GM12878 (cell line): ENCODE data around the gene SH3D19. TPM values are rescaled to one million over a fixed set of nuclear protein-coding genes. Genes with fewer than 3 reads are reported as not detected.

Experiments used
- ATAC-seq: fragments of 200-7000 bp; cut with Tn5 transposase; 3 replicates; pipeline ENCODE4 v1.9.1; 2020; ENCODE audit warnings: mild to moderate bottlenecking, moderate library complexity
- BruUV-seq: library from RNA; stranded (reverse); fragments of 400-500 nt; replicated peaks from 2 replicates; lab custom pipeline; 2021; lab: Mats Ljungman, UMichigan
- CTCF ChIA-PET: fragments of 300-600 bp; sonication (Branson Sonifier 250); formaldehyde crosslinking; extraction: SDS; loops from one replicate; lab custom pipeline; 2021; ENCODE audit warnings: inconsistent platforms; lab: Yijun Ruan, JAX
- POLR2A ChIA-PET: fragments of 350-600 bp; formaldehyde crosslinking; extraction: SDS; loops from one replicate; lab custom pipeline; 2021; ENCODE audit warnings: inconsistent platforms; lab: Charles Lee
- RAD21 ChIA-PET: fragments of 300-600 bp; sonication (Branson Sonifier 250); formaldehyde crosslinking; loops from one replicate; lab custom pipeline; 2023; ENCODE audit warnings: antibody characterized with exemption; ENCODE audit not compliant: unreplicated experiment; lab: Charles Lee
- SMC1A ChIA-PET: fragments of 300-600 bp; sonication (Branson Sonifier 250); formaldehyde crosslinking; loops from one replicate; lab custom pipeline; 2023; ENCODE audit not compliant: unreplicated experiment, uncharacterized antibody; lab: Charles Lee
- DNase-seq: peaks from one replicate; pipeline ENCODE4 v3.0.0-alpha.2; 2011; ENCODE audit warnings: low read depth, low spot score
- FAIRE-seq: peaks from 3 replicates; lab custom pipeline; 2011; peaks lifted over from hg19 to GRCh38; lab: Jason Lieb, UNC
- H2AFZ ChIP-seq: 2 replicates; pipeline ENCODE4 v1.6.0; 2011; ENCODE audit warnings: low read depth, low read length, control low read depth; ENCODE audit not compliant: control insufficient read depth
- H3K27ac ChIP-seq: 2 replicates; pipeline ENCODE4 v1.5.1; 2011; ENCODE audit warnings: control low read depth; ENCODE audit not compliant: control insufficient read depth, insufficient read depth
- H3K27me3 ChIP-seq, 2 experiments: replicated peaks in 1 of 2; 2 replicates each; pipeline versions ENCODE4 v1.6.0 to v1.6.1; 2011; ENCODE audit warnings: low read length in 1 of 2; ENCODE audit not compliant: control insufficient read depth in 2 of 2, insufficient read depth in 2 of 2
- H3K36me3 ChIP-seq, 2 experiments: 2 replicates each; pipeline ENCODE4 v1.5.1; 2011; ENCODE audit warnings: low read length in 1 of 2; ENCODE audit not compliant: control insufficient read depth in 2 of 2, insufficient read depth in 2 of 2
- H3K4me1 ChIP-seq: 2 replicates; pipeline ENCODE4 v1.6.1; 2011; ENCODE audit warnings: mild to moderate bottlenecking, low read length, moderate library complexity, mixed read lengths; ENCODE audit not compliant: control insufficient read depth, insufficient read depth
- H3K4me2 ChIP-seq: 2 replicates; pipeline ENCODE4 v1.6.0; 2011; ENCODE audit warnings: control low read depth; ENCODE audit not compliant: control insufficient read depth, insufficient read depth
- H3K4me3 ChIP-seq: fragments of 200-600 bp; sonication (generic); 2 replicates; pipeline ENCODE4 v1.5.1; 2016
- H3K79me2 ChIP-seq: 2 replicates; pipeline ENCODE4 v1.6.0; 2011; ENCODE audit warnings: low read length; ENCODE audit not compliant: control insufficient read depth, insufficient read depth
- H3K9ac ChIP-seq: 2 replicates; pipeline ENCODE4 v1.8.0; 2011; ENCODE audit warnings: low read length, control low read depth, mixed read lengths; ENCODE audit not compliant: control insufficient read depth, insufficient read depth
- H3K9me3 ChIP-seq: replicated peaks from 3 replicates; pipeline ENCODE4 v1.5.1; 2011; ENCODE audit warnings: mild to moderate bottlenecking, low read length; ENCODE audit not compliant: control insufficient read depth, insufficient read depth
- H4K20me1 ChIP-seq: 2 replicates; pipeline ENCODE4 v1.6.0; 2011; ENCODE audit not compliant: control insufficient read depth, insufficient read depth
- CEBPB ChIP-seq, 2 experiments: fragments of 150-350 bp in 1 of 2; IDR thresholded peaks; 2 replicates each; pipeline ENCODE4 v1.6.1; 2012 to 2014; ENCODE audit warnings: low read depth in 2 of 2, low read length in 2 of 2, borderline replicate concordance in 1 of 2, inconsistent platforms in 1 of 2
- ESRRA ChIP-seq: IDR thresholded peaks from 2 replicates; pipeline ENCODE4 v1.6.1; 2012; ENCODE audit warnings: mild to moderate bottlenecking, low read length, improper control_type of control experiment
- MLLT1 ChIP-seq: fragments of 450-650 bp; IDR thresholded peaks from 2 replicates; pipeline ENCODE4 v1.6.1; 2016; ENCODE audit warnings: mild to moderate bottlenecking
- NKRF ChIP-seq: fragments of 450-650 bp; conservative IDR thresholded peaks from 2 replicates; pipeline ENCODE4 v1.6.1; 2017; ENCODE audit warnings: mild to moderate bottlenecking, moderate library complexity
- RBBP5 ChIP-seq: fragments of 200-600 bp; sonication (generic); conservative IDR thresholded peaks from 2 replicates; pipeline ENCODE4 v1.6.1; 2016
- RFX5 ChIP-seq: IDR thresholded peaks from 2 replicates; pipeline ENCODE4 v1.6.1; 2011; ENCODE audit warnings: low read depth, low read length, improper control_type of control experiment
- RUNX3 ChIP-seq: IDR thresholded peaks from 2 replicates; pipeline ENCODE4 v1.6.1; 2012; ENCODE audit warnings: low read length, inconsistent platforms
- SRF ChIP-seq, 2 experiments: IDR thresholded peaks; 2 replicates each; pipeline ENCODE4 v1.6.1; 2011; ENCODE audit warnings: low read depth in 2 of 2, low read length in 2 of 2, mild to moderate bottlenecking in 1 of 2, moderate library complexity in 1 of 2
- YY1 ChIP-seq: IDR thresholded peaks from 2 replicates; pipeline ENCODE4 v1.6.1; 2011; ENCODE audit warnings: low read depth, mild to moderate bottlenecking, low read length
- WGBS: methylation state at CpG from one replicate; pipeline ENCODE4 v1.1.6; 2016; ENCODE audit warnings: low lambda C conversion rate; ENCODE audit not compliant: insufficient replicate concordance, insufficient coverage; ENCODE audit errors: missing lambda C conversion rate; 5-methylcytosine and 5-hydroxymethylcytosine counted together
- in situ Hi-C: fragments of 300-500 bp; cut with MboI; formaldehyde crosslinking; loops from 9 replicates; pipeline ENCODE4 v1.14.3; 2018; ENCODE audit warnings: mixed read lengths
- intact Hi-C: fragments of 100-400 bp; cut with micrococcal nuclease; formaldehyde crosslinking; loops from one replicate; pipeline ENCODE4 v1.14.2; 2022; ENCODE audit not compliant: unreplicated experiment
- polyA plus RNA-seq, 11 experiments: library from polyadenylated mRNA; depleted of rRNA in 4 of 11; unstranded in 6 of 11; stranded (reverse) in 5 of 11; fragments of >200 nt; fragmentation: Nextera tagmentation in 4 of 11; fragmentation: Illumina TruSeq in 1 of 11; extraction: Ambion mirVana in 4 of 11; extraction: Trizol in 1 of 11; gene quantifications; 1 replicate in 1 of 11; 2 replicates in 10 of 11; pipeline versions ENCODE4 v1.2.1 to v1.2.3, GENCODE V29; 2011 to 2016; ENCODE audit warnings: inconsistent platforms in 2 of 11, missing spikeins in 2 of 11, low read depth in 1 of 11
- total RNA-seq, 4 experiments: library from RNA; depleted of rRNA in 3 of 4; stranded (reverse); fragments of >200 nt in 3 of 4; fragmentation: Illumina TruSeq in 1 of 4; extraction: Trizol in 1 of 4; gene quantifications; 2 replicates each; pipeline versions ENCODE4 v1.2.1 to v1.2.3, GENCODE V29; 2013 to 2021

SH3D19 gene
- total and polyA plus RNA-seq, 10 of the 15 experiments (the other 5 are each of a cell fraction or from before 2014, with no cell fraction given) = 0.03 to 6.9 (median 0.33) TPM; not detected in 3

- TF ChIP-seq ESRRA (no peak), SRF (IDR thresholded peaks at IDR 0.05; ENCODE audit: low read depth in 2 of 2, low read length in 2 of 2) (no peak), RFX5 (no peak)
- in situ Hi-C loops = no loop called here
- no peak for FAIRE-seq
These were observed 142.9 kb downstream of the SH3D19 start for GRCh38 chr4:151182455-151182996.

GRCh38 chr4:151176685-151177084 lies 148.7 kb downstream of the SH3D19 start:
- FAIRE-seq (no peak), DNase-seq (no peak), ATAC-seq (no peak)
- WGBS = 3% methylated on average over 2 of the region's 2 CpGs
- SMC1A ChIA-PET = interaction anchor here (1.3 kb wide), 1 partner anchor 12 kb away, joined by 3 read pairs; no protein-coding TSS in a partner anchor
- H3K27ac ChIP-seq = no peak overlapping the region
- H3K4me1 ChIP-seq = no peaks in the 10 kb centered on the region
- H3K4me3 ChIP-seq = no peak overlapping the region
- intact Hi-C loops = no loop called here
- no peak for TF ChIP-seq RUNX3
- no peak for TF ChIP-seq NKRF
- TF ChIP-seq MLLT1 = no peak
- no peak for TF ChIP-seq YY1
- no peak for TF ChIP-seq CEBPB (IDR thresholded peaks at IDR 0.05; ENCODE audit: borderline replicate concordance in 1 of 2, low read depth in 2 of 2, low read length in 2 of 2)
- TF ChIP-seq RBBP5 = no peak
- no TSS peak for BruUV-seq
- no peak overlapping the region for H2AFZ ChIP-seq
- in situ Hi-C loops = no loop called here
- H3K79me2 ChIP-seq = no peaks in the 10 kb centered on the region
- RAD21 ChIA-PET = no interaction called here
- H3K4me2 ChIP-seq = no peak overlapping the region
- POLR2A ChIA-PET = no interaction called here
- no peaks in the 10 kb centered on the region for H3K36me3 ChIP-seq
- no peak overlapping the region for H3K9ac ChIP-seq
- no peaks in the 10 kb centered on the region for H3K9me3 ChIP-seq
- H3K27me3 ChIP-seq = no peaks in the 10 kb centered on the region; a peak in 1 of 4 replicates
- no peaks in the 10 kb centered on the region for H4K20me1 ChIP-seq
- CTCF ChIA-PET = no interaction called here

More at GRCh38 chr4:151182455-151182996, 142.9 kb downstream of the SH3D19 start:
- no peak overlapping the region for H3K27ac ChIP-seq
- no peak for DNase-seq
- ChIA-PET RAD21 (no interaction called here), POLR2A (no interaction called here), CTCF (no interaction called here), SMC1A (no interaction called here)
- H3K4me3 ChIP-seq = no peak overlapping the region
- H3K9me3 ChIP-seq = no peaks in the 10 kb centered on the region
- H4K20me1 ChIP-seq = no peaks in the 10 kb centered on the region
- H3K36me3 ChIP-seq = no peaks in the 10 kb centered on the region
- no peak overlapping the region for H2AFZ ChIP-seq
- ATAC-seq = no peak
- H3K79me2 ChIP-seq = no peaks in the 10 kb centered on the region
- H3K4me2 ChIP-seq = no peak overlapping the region
- peaks cover 0 to 1% of the 10 kb centered on the region in 2 experiments; a peak in 2 of 4 replicates for H3K27me3 ChIP-seq
- 31% methylated on average over 5 of the region's 5 CpGs for WGBS
- no peak overlapping the region for H3K9ac ChIP-seq
- no TSS peak for BruUV-seq
- intact Hi-C loops = no loop called here
- H3K4me1 ChIP-seq = no peaks in the 10 kb centered on the region
